Astrocyte (in vitro differentiated cells and primary cell): Measurements from ENCODE around the gene SLC35F4. TPM values are rescaled to one million over a fixed set of nuclear protein-coding genes. Genes with fewer than 3 reads are reported as not detected.

Source experiments
- DNase-seq: peaks from one replicate; pipeline ENCODE4 v3.0.0-alpha.2; 2010; ENCODE audit warnings: low read depth
- FAIRE-seq: peaks from 2 replicates; lab custom pipeline; 2011; peaks lifted over from hg19 to GRCh38; lab: Jason Lieb, UNC
- H2AFZ ChIP-seq: 2 replicates; pipeline ENCODE4 v1.6.0; 2012; ENCODE audit warnings: low read depth, low read length, inconsistent platforms
- H3K27ac ChIP-seq: 2 replicates; pipeline ENCODE4 v1.5.1; 2011; ENCODE audit warnings: low read depth, low read length, inconsistent platforms
- H3K27me3 ChIP-seq: 2 replicates; pipeline ENCODE4 v1.6.0; 2011; ENCODE audit warnings: low read length, inconsistent platforms; ENCODE audit not compliant: insufficient read depth
- H3K36me3 ChIP-seq: 2 replicates; pipeline ENCODE4 v1.5.1; 2011; ENCODE audit warnings: low read length, inconsistent platforms; ENCODE audit not compliant: insufficient read depth
- H3K4me1 ChIP-seq: 2 replicates; pipeline ENCODE4 v1.5.1; 2011; ENCODE audit warnings: low read length, inconsistent platforms; ENCODE audit not compliant: insufficient read depth
- H3K4me2 ChIP-seq: 2 replicates; pipeline ENCODE4 v1.6.0; 2012; ENCODE audit warnings: low read length, inconsistent platforms
- H3K4me3 ChIP-seq: 2 replicates; pipeline ENCODE4 v1.5.1; 2011; ENCODE audit warnings: low read depth, mild to moderate bottlenecking, low read length, inconsistent platforms; ENCODE audit not compliant: insufficient read depth
- H3K79me2 ChIP-seq: 2 replicates; pipeline ENCODE4 v1.6.0; 2012; ENCODE audit warnings: mild to moderate bottlenecking, low read length, inconsistent platforms; ENCODE audit not compliant: insufficient read depth
- H3K9ac ChIP-seq: 2 replicates; pipeline ENCODE4 v1.6.0; 2012; ENCODE audit warnings: mild to moderate bottlenecking, low read length, inconsistent platforms
- H3K9me3 ChIP-seq: 2 replicates; pipeline ENCODE4 v1.5.1; 2012; ENCODE audit warnings: low read depth, mild to moderate bottlenecking, low read length, inconsistent platforms; ENCODE audit not compliant: insufficient read depth
- H4K20me1 ChIP-seq: 2 replicates; pipeline ENCODE4 v1.6.0; 2012; ENCODE audit warnings: low read length, inconsistent platforms; ENCODE audit not compliant: insufficient read depth
- H3K27ac Mint-ChIP-seq: one replicate; pipeline ENCODE4 v1.8.0; 2021; ENCODE audit warnings: mild to moderate bottlenecking, mixed read lengths; ENCODE audit not compliant: unreplicated experiment
- H3K27me3 Mint-ChIP-seq: one replicate; pipeline ENCODE4 v1.8.0; 2021; ENCODE audit warnings: low read depth, mixed read lengths; ENCODE audit not compliant: unreplicated experiment
- H3K36me3 Mint-ChIP-seq: one replicate; pipeline ENCODE4 v1.8.0; 2021; ENCODE audit warnings: low read depth, mixed read lengths; ENCODE audit not compliant: unreplicated experiment
- H3K4me1 Mint-ChIP-seq: one replicate; pipeline ENCODE4 v1.8.0; 2021; ENCODE audit warnings: low read depth, mixed read lengths; ENCODE audit not compliant: unreplicated experiment
- H3K4me3 Mint-ChIP-seq: one replicate; pipeline ENCODE4 v1.8.0; 2021; ENCODE audit warnings: mild to moderate bottlenecking, moderate library complexity, mixed read lengths; ENCODE audit not compliant: unreplicated experiment
- H3K9me3 Mint-ChIP-seq: one replicate; pipeline ENCODE4 v1.8.0; 2021; ENCODE audit warnings: mild to moderate bottlenecking, mixed read lengths; ENCODE audit not compliant: unreplicated experiment
- EZH2 ChIP-seq: IDR thresholded peaks from 2 replicates; pipeline ENCODE4 v1.6.1; 2012; ENCODE audit warnings: mild to moderate bottlenecking, low read length, inconsistent platforms; ENCODE audit not compliant: insufficient read depth
- total RNA-seq: library from RNA; stranded (reverse); gene quantifications from 2 replicates; pipeline ENCODE4 v1.2.1, GENCODE V29; 2021
- TF ChIP-seq, protein P1 (sequence below): IDR thresholded peaks from 2 replicates; pipeline ENCODE4 v1.5.1; 2011; ENCODE audit warnings: low read depth, mild to moderate bottlenecking, inconsistent platforms, low read length, moderate library complexity; ENCODE audit not compliant: insufficient read depth

The SLC35F4 gene
- total RNA-seq, 1 donor from 2014 or later: not detected

DNA sequence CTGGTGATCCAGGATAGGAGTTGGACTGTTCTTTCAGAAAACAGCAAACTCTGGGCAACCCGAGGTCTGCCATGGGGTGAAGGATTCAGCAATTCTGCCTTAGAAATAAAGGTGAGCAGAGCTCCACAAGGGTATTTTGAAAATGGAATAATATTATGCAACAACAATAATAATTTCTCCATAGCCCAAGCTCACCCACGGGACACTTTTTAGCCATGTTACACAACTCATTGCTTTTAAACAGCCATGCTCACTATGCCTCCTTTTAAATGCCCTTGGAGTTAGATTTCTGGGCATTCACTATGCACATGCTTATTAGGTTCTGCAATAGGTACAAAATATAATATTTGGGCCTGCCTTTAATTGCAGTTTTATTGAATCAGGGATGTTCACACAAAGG lies 37.2 kb downstream of the SLC35F4 start:
- no peak overlapping the region for H3K4me2 ChIP-seq
- H3K4me3 Mint-ChIP-seq: no peak overlapping the region
- no peak overlapping the region for H3K4me3 ChIP-seq
- no peak overlapping the region for H3K9ac ChIP-seq
- FAIRE-seq (no peak), DNase-seq (no peak)
- no peaks in the 10 kb centered on the region for H3K27me3 ChIP-seq
- peaks cover 6% of the 10 kb centered on the region for H3K9me3 Mint-ChIP-seq
- H3K27ac Mint-ChIP-seq: no peak overlapping the region
- H3K9me3 ChIP-seq: no peaks in the 10 kb centered on the region
- no peaks in the 10 kb centered on the region for H3K36me3 Mint-ChIP-seq
- H3K27ac ChIP-seq: no peak overlapping the region
- TF ChIP-seq, protein P1, sequence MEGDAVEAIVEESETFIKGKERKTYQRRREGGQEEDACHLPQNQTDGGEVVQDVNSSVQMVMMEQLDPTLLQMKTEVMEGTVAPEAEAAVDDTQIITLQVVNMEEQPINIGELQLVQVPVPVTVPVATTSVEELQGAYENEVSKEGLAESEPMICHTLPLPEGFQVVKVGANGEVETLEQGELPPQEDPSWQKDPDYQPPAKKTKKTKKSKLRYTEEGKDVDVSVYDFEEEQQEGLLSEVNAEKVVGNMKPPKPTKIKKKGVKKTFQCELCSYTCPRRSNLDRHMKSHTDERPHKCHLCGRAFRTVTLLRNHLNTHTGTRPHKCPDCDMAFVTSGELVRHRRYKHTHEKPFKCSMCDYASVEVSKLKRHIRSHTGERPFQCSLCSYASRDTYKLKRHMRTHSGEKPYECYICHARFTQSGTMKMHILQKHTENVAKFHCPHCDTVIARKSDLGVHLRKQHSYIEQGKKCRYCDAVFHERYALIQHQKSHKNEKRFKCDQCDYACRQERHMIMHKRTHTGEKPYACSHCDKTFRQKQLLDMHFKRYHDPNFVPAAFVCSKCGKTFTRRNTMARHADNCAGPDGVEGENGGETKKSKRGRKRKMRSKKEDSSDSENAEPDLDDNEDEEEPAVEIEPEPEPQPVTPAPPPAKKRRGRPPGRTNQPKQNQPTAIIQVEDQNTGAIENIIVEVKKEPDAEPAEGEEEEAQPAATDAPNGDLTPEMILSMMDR: no peak
- no peak for TF ChIP-seq EZH2
- H3K4me1 ChIP-seq: peaks cover 7% of the 10 kb centered on the region
- H3K79me2 ChIP-seq: no peaks in the 10 kb centered on the region
- no peaks in the 10 kb centered on the region for H4K20me1 ChIP-seq
- H3K27me3 Mint-ChIP-seq: no peaks in the 10 kb centered on the region
- H2AFZ ChIP-seq: no peak overlapping the region
- peaks cover 4% of the 10 kb centered on the region for H3K4me1 Mint-ChIP-seq
- no peaks in the 10 kb centered on the region for H3K36me3 ChIP-seq

DNA sequence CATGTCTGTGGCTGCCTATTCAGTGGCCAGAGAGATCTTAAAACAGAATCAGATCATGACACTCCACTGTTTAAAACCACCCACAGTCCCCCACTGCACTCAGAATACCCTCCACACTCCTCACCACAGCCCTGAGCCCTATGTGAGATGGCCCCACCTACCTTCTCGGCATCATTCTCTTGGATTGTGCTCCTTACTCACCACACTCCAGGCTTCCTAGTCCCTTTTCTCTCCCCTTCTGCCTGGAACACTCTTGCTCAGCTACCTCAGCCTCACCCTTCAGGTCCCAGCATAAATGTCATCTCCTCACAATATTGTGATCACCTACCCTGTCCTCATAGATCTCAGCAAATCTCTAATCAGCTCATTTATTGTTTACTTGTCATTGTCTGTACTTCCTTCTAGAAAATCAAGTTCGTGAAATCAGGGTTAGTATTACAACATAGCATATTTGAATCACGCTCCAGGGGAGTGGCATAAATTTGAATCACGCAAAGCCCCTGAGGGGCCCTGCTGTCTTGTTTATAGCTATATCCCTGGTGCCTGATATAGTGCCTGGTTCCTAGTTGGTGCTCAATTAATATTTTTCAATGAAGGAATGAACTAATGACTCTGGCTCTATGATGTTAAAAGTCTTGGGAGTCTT lies 42.8 kb downstream of the SLC35F4 start:
- H4K20me1 ChIP-seq: no peaks in the 10 kb centered on the region
- FAIRE-seq (no peak), DNase-seq (no peak)
- H3K9ac ChIP-seq: no peak overlapping the region
- no peaks in the 10 kb centered on the region for H3K36me3 Mint-ChIP-seq
- H2AFZ ChIP-seq: no peak overlapping the region
- no peaks in the 10 kb centered on the region for H3K9me3 ChIP-seq
- H3K4me3 ChIP-seq: no peak overlapping the region
- no peaks in the 10 kb centered on the region for H3K4me1 ChIP-seq
- H3K9me3 Mint-ChIP-seq: peaks cover 6% of the 10 kb centered on the region
- no peaks in the 10 kb centered on the region for H3K4me1 Mint-ChIP-seq
- TF ChIP-seq, protein P1: no peak
- no peak for TF ChIP-seq EZH2
- H3K27ac ChIP-seq: no peak overlapping the region
- H3K27me3 ChIP-seq: no peaks in the 10 kb centered on the region
- no peaks in the 10 kb centered on the region for H3K36me3 ChIP-seq
- H3K4me2 ChIP-seq: no peak overlapping the region
- H3K4me3 Mint-ChIP-seq: no peak overlapping the region
- no peaks in the 10 kb centered on the region for H3K27me3 Mint-ChIP-seq
- H3K79me2 ChIP-seq: no peaks in the 10 kb centered on the region
- no peak overlapping the region for H3K27ac Mint-ChIP-seq

DNA sequence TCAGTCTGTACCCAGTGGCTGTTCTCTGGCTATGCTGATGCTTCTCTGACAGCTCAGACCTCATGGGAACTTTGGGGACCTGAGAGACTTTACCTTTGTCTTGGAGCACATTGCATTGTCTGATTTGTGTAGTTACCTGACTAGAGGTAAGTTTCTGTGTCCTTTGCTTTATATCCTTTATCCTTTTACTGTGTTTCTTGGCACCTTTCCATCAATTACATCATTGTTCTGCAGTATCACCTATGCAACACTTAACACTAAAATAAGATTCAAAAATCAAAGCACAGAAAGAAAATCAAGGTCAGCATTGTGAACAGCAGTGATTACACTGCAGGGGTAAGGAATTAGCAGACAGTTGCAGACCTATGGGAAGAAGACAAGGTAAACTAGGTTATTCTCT lies 43.8 kb downstream of the SLC35F4 start:
- H3K27me3 Mint-ChIP-seq: no peaks in the 10 kb centered on the region
- no peak overlapping the region for H2AFZ ChIP-seq
- no peaks in the 10 kb centered on the region for H3K9me3 ChIP-seq
- DNase-seq: no peak
- H3K4me3 Mint-ChIP-seq: no peak overlapping the region
- H3K4me3 ChIP-seq: no peak overlapping the region
- no peak for FAIRE-seq
- no peaks in the 10 kb centered on the region for H3K27me3 ChIP-seq
- TF ChIP-seq EZH2: no peak
- TF ChIP-seq, protein P1: no peak
- no peaks in the 10 kb centered on the region for H3K79me2 ChIP-seq
- no peak overlapping the region for H3K27ac Mint-ChIP-seq
- no peaks in the 10 kb centered on the region for H3K36me3 Mint-ChIP-seq
- H4K20me1 ChIP-seq: no peaks in the 10 kb centered on the region
- H3K4me2 ChIP-seq: no peak overlapping the region
- H3K27ac ChIP-seq: no peak overlapping the region
- no peak overlapping the region for H3K9ac ChIP-seq
- H3K9me3 Mint-ChIP-seq: peaks cover 6% of the 10 kb centered on the region
- no peaks in the 10 kb centered on the region for H3K4me1 ChIP-seq
- H3K36me3 ChIP-seq: no peaks in the 10 kb centered on the region
- no peaks in the 10 kb centered on the region for H3K4me1 Mint-ChIP-seq
